ENCODE results near the gene MYO1F. TPM values are rescaled to one million over a fixed set of nuclear protein-coding genes. Genes with fewer than 3 reads are reported as not detected.

Gene MYO1F
- polyA plus RNA-seq, 3 donors = 121 to 707 (median 197) TPM

GRCh38 chr19:8601796-8602195, 24.6 kb upstream of the MYO1F start:
- no peak overlapping the region for H3K27ac ChIP-seq (ENCODE audit: low read depth in 1 of 2, low read length in 2 of 2)
- H3K27ac Mint-ChIP-seq = no peak overlapping the region
- no peak overlapping the region for H3K9ac ChIP-seq (ENCODE audit: insufficient read depth, low read length, poor library complexity, severe bottlenecking)
- no peaks in the 10 kb centered on the region for H3K4me1 ChIP-seq (ENCODE audit: control insufficient read depth in 1 of 2, insufficient read depth in 2 of 2, low read length in 2 of 2)
- H4K20me1 ChIP-seq (ENCODE audit: insufficient read depth, low read length) = no peaks in the 10 kb centered on the region
- H3K27me3 ChIP-seq (ENCODE audit: control insufficient read depth in 2 of 2, insufficient read depth in 2 of 2, low read length in 2 of 2) = no peaks in the 10 kb centered on the region
- WGBS (ENCODE audit: insufficient coverage) = 95% methylated on average over 5 of the region's 5 CpGs
- no peak for DNase-seq
- H3K9me3 Mint-ChIP-seq = peaks cover 9 to 32% (median 22%) of the 10 kb centered on the region in 7 donors
- intact Hi-C loops (cut with micrococcal nuclease) = no loop called here
- H3K9me3 ChIP-seq (replicated peaks in 1 of 2; ENCODE audit: control insufficient read depth in 1 of 2, insufficient read depth in 1 of 2, low read length in 2 of 2) = peaks cover 6 to 35% of the 10 kb centered on the region in 2 donors
- no peaks in the 10 kb centered on the region for H3K36me3 Mint-ChIP-seq
- no peaks in the 10 kb centered on the region for H3K36me3 ChIP-seq (replicated peaks in 1 of 2; ENCODE audit: control insufficient read depth in 1 of 2, insufficient read depth in 2 of 2, low read length in 2 of 2)
- no peaks in the 10 kb centered on the region for H3K4me1 Mint-ChIP-seq
- no peak overlapping the region for H2AFZ ChIP-seq (ENCODE audit: insufficient read depth, low read depth, low read length, poor library complexity, severe bottlenecking)
- no peak overlapping the region for H3K4me3 Mint-ChIP-seq
- H3K27me3 Mint-ChIP-seq (ENCODE audit: low read depth in 3 of 3) = peaks cover 1 to 11% (median 5%) of the 10 kb centered on the region in 3 donors
- no peak overlapping the region for H3K4me3 ChIP-seq (replicated peaks in 1 of 3; ENCODE audit: low read depth in 2 of 3, low read length in 3 of 3)
- no peak overlapping the region for H3K4me2 ChIP-seq (replicated peaks; ENCODE audit: extremely low read depth, low read length, poor library complexity, severe bottlenecking)
- no peaks in the 10 kb centered on the region for H3K79me2 ChIP-seq (ENCODE audit: insufficient read depth, low read length)
- TF ChIP-seq, protein P1, sequence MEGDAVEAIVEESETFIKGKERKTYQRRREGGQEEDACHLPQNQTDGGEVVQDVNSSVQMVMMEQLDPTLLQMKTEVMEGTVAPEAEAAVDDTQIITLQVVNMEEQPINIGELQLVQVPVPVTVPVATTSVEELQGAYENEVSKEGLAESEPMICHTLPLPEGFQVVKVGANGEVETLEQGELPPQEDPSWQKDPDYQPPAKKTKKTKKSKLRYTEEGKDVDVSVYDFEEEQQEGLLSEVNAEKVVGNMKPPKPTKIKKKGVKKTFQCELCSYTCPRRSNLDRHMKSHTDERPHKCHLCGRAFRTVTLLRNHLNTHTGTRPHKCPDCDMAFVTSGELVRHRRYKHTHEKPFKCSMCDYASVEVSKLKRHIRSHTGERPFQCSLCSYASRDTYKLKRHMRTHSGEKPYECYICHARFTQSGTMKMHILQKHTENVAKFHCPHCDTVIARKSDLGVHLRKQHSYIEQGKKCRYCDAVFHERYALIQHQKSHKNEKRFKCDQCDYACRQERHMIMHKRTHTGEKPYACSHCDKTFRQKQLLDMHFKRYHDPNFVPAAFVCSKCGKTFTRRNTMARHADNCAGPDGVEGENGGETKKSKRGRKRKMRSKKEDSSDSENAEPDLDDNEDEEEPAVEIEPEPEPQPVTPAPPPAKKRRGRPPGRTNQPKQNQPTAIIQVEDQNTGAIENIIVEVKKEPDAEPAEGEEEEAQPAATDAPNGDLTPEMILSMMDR (IDR thresholded peaks at IDR 0.05) = no peak

- Histone ChIP-seq H3K27me3 (ENCODE audit: control insufficient read depth in 2 of 2, insufficient read depth in 2 of 2, low read length in 2 of 2) (no peaks in the 10 kb centered on the region), H3K9me3 (replicated peaks in 1 of 2; ENCODE audit: control insufficient read depth in 1 of 2, insufficient read depth in 1 of 2, low read length in 2 of 2) (peaks cover 6 to 37% of the 10 kb centered on the region in 2 donors), H3K4me1 (ENCODE audit: control insufficient read depth in 1 of 2, insufficient read depth in 2 of 2, low read length in 2 of 2) (no peaks in the 10 kb centered on the region), H3K4me3 (replicated peaks in 1 of 3; ENCODE audit: low read depth in 2 of 3, low read length in 3 of 3) (no peak overlapping the region), H4K20me1 (ENCODE audit: insufficient read depth, low read length) (no peaks in the 10 kb centered on the region), H3K9ac (ENCODE audit: insufficient read depth, low read length, poor library complexity, severe bottlenecking) (no peak overlapping the region), H3K4me2 (replicated peaks; ENCODE audit: extremely low read depth, low read length, poor library complexity, severe bottlenecking) (no peak overlapping the region), H3K27ac (ENCODE audit: low read depth in 1 of 2, low read length in 2 of 2) (no peak overlapping the region), H3K36me3 (replicated peaks in 1 of 2; ENCODE audit: control insufficient read depth in 1 of 2, insufficient read depth in 2 of 2, low read length in 2 of 2) (no peaks in the 10 kb centered on the region), H3K79me2 (ENCODE audit: insufficient read depth, low read length) (no peaks in the 10 kb centered on the region), H2AFZ (ENCODE audit: insufficient read depth, low read depth, low read length, poor library complexity, severe bottlenecking) (no peak overlapping the region)
- H3K4me1 Mint-ChIP-seq = no peaks in the 10 kb centered on the region
- intact Hi-C loops (cut with micrococcal nuclease) = no loop called here
- H3K4me3 Mint-ChIP-seq = no peak overlapping the region
- peaks cover 3 to 8% (median 3%) of the 10 kb centered on the region in 3 donors for H3K27me3 Mint-ChIP-seq (ENCODE audit: low read depth in 3 of 3)
- 97% methylated on average over 16 of the region's 16 CpGs for whole genome bisulfite sequencing (ENCODE audit: insufficient coverage)
- TF ChIP-seq, protein P1 (IDR thresholded peaks at IDR 0.05) = no peak
- no peak overlapping the region for H3K27ac Mint-ChIP-seq
- H3K36me3 Mint-ChIP-seq = no peaks in the 10 kb centered on the region
- no peak for DNase-seq
- peaks cover 8 to 32% (median 22%) of the 10 kb centered on the region in 7 donors for H3K9me3 Mint-ChIP-seq
Observed at GRCh38 chr19:8600816-8601215, 23.6 kb upstream of the MYO1F start.

All from CD14-positive monocyte (primary cell).